SK-N-SH treated with all-trans-retinoic acid at 6 μM for 48 hours (cell line): ENCODE results near the gene GTF3C2.
A peak's percentile ranks its signal among the peaks of the same experiment; 100 is the strongest.

Experiments
- ATAC-seq: fragments of 200-7000 bp; cut with Tn5 transposase; 3 replicates; pipeline ENCODE4 v1.9.1; 2020; ENCODE audit warnings: mild to moderate bottlenecking, moderate library complexity
- ARNTL ChIP-seq: fragments of 450-650 bp; formaldehyde crosslinking; IDR thresholded peaks from 2 replicates; pipeline ENCODE4 v1.5.0; 2020; ENCODE audit warnings: low read depth, mild to moderate bottlenecking, moderate library complexity, borderline replicate concordance
- BACH2 ChIP-seq: fragments of 250-450 bp; sonication (Bioruptor Pico); IDR thresholded peaks from 2 replicates; pipeline ENCODE4 v1.9.0; 2021; ENCODE audit warnings: mild to moderate bottlenecking, borderline replicate concordance
- CSDC2 ChIP-seq: fragments of 250-450 bp; sonication (Bioruptor Pico); IDR thresholded peaks from 2 replicates; pipeline ENCODE4 v1.5.0; 2020; ENCODE audit warnings: mild to moderate bottlenecking, moderate library complexity
- GLIS3 ChIP-seq: fragments of 250-450 bp; sonication (Bioruptor Pico); IDR thresholded peaks from 2 replicates; pipeline ENCODE4 v1.5.0; 2020; ENCODE audit warnings: mild to moderate bottlenecking, moderate library complexity
- ISL1 ChIP-seq: fragments of 250-450 bp; sonication (Bioruptor Pico); IDR thresholded peaks from 2 replicates; pipeline ENCODE4 v2.1.2; 2022; ENCODE audit warnings: mild to moderate bottlenecking, moderate library complexity
- OSR1 ChIP-seq: fragments of 250-450 bp; sonication (Bioruptor Pico); IDR thresholded peaks from 2 replicates; pipeline ENCODE4 v1.8.0; 2022; ENCODE audit warnings: moderate library complexity, mild to moderate bottlenecking, inconsistent platforms
- PATZ1 ChIP-seq: fragments of 250-450 bp; sonication (Bioruptor Pico); IDR thresholded peaks from 2 replicates; pipeline ENCODE4 v1.8.0; 2020; ENCODE audit warnings: mild to moderate bottlenecking, moderate library complexity, borderline replicate concordance
- POU6F1 ChIP-seq: fragments of 250-450 bp; sonication (Bioruptor Pico); IDR thresholded peaks from 2 replicates; pipeline ENCODE4 v1.8.0; 2021; ENCODE audit warnings: low read depth, mild to moderate bottlenecking, moderate library complexity, borderline replicate concordance
- PPARA ChIP-seq: fragments of 250-450 bp; sonication (Bioruptor Pico); IDR thresholded peaks from 2 replicates; pipeline ENCODE4 v1.5.0; 2020; ENCODE audit warnings: mild to moderate bottlenecking, borderline replicate concordance
- SNAI2 ChIP-seq: fragments of 250-450 bp; sonication (Bioruptor Pico); IDR thresholded peaks from 2 replicates; pipeline ENCODE4 v1.5.0; 2020; ENCODE audit warnings: mild to moderate bottlenecking, moderate library complexity
- TCF4 ChIP-seq: fragments of 250-450 bp; sonication (Bioruptor Pico); IDR thresholded peaks from 2 replicates; pipeline ENCODE4 v1.8.0; 2021; ENCODE audit warnings: mild to moderate bottlenecking, moderate library complexity, borderline replicate concordance
- TOX ChIP-seq: fragments of 250-450 bp; sonication (Bioruptor Pico); IDR thresholded peaks from 2 replicates; pipeline ENCODE4 v1.8.0; 2021; ENCODE audit warnings: mild to moderate bottlenecking, moderate library complexity, borderline replicate concordance
- TSHZ2 ChIP-seq: fragments of 250-450 bp; sonication (Bioruptor Pico); IDR thresholded peaks from 2 replicates; pipeline ENCODE4 v1.5.0; 2020; ENCODE audit warnings: mild to moderate bottlenecking, moderate library complexity
- ZFP3 ChIP-seq: fragments of 250-450 bp; sonication (Bioruptor Pico); IDR thresholded peaks from 2 replicates; pipeline ENCODE4 v1.5.0; 2020; ENCODE audit warnings: mild to moderate bottlenecking, moderate library complexity
- ZNF565 ChIP-seq: fragments of 450-650 bp; formaldehyde crosslinking; conservative IDR thresholded peaks from 2 replicates; pipeline ENCODE4 v1.5.0; 2020; ENCODE audit warnings: low read depth, mild to moderate bottlenecking, moderate library complexity
- ZNF8 ChIP-seq: fragments of 450-650 bp; formaldehyde crosslinking; IDR thresholded peaks from 2 replicates; pipeline ENCODE4 v1.5.0; 2020; ENCODE audit warnings: mild to moderate bottlenecking, moderate library complexity
- TF ChIP-seq, protein P1 (sequence below): fragments of 250-450 bp; sonication (Bioruptor Pico); IDR thresholded peaks from 2 replicates; pipeline ENCODE4 v1.5.1; 2020; ENCODE audit warnings: low read depth, mild to moderate bottlenecking, moderate library complexity
- TF ChIP-seq, protein P2 (sequence below): fragments of 250-450 bp; sonication (Bioruptor Pico); IDR thresholded peaks from 2 replicates; pipeline ENCODE4 v1.5.1; 2021; ENCODE audit warnings: mild to moderate bottlenecking, moderate library complexity

The GTF3C2 gene

DNA sequence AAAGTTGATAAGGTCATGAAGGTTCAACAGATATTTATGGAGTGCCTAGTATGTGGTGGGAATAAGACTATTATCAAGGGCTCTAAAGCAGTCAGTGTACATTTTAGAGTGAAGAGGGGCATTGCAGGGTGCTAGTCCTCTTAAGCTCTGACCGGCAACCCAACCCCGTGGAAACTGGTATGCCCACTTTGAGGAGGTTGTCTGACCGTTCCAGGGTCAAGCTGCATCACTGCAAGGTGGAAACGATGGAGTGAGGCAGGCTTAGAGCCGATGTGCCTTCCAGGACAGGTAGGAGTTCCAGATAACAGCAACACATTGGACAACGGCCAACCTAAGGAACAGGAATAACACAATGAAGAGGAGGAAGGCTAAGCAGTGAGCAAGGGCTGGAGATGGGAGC lies 46.9 kb downstream of the GTF3C2 start:
- no peak for ATAC-seq

GRCh38 chr2:27308359-27308881 lies 48.1 kb downstream of the GTF3C2 start, which contains the start of gene UCN:
Gene UCN (minus strand): TSS chr2:27308445. CDS start chr2:27307895, 550 bp downstream.
- peak; percentile 36 for ATAC-seq
- peak; percentile 9; the same call in 1 of the 2 replicates for TF ChIP-seq CSDC2 (CRISPR knock-in tag)
- no peak for TF ChIP-seq SNAI2 (CRISPR knock-in tag)
- no peak for TF ChIP-seq GLIS3
- TF ChIP-seq, all 23 proteins: peak for 1

More for the DNA sequence above, 46.9 kb downstream of the GTF3C2 start:
- TF ChIP-seq POU6F1 (CRISPR knock-in tag) (no peak), OSR1 (no peak), CSDC2 (CRISPR knock-in tag) (no peak), TCF4 (CRISPR knock-in tag) (no peak), SNAI2 (CRISPR knock-in tag) (no peak), GLIS3 (no peak)
- TF ChIP-seq, protein P1, sequence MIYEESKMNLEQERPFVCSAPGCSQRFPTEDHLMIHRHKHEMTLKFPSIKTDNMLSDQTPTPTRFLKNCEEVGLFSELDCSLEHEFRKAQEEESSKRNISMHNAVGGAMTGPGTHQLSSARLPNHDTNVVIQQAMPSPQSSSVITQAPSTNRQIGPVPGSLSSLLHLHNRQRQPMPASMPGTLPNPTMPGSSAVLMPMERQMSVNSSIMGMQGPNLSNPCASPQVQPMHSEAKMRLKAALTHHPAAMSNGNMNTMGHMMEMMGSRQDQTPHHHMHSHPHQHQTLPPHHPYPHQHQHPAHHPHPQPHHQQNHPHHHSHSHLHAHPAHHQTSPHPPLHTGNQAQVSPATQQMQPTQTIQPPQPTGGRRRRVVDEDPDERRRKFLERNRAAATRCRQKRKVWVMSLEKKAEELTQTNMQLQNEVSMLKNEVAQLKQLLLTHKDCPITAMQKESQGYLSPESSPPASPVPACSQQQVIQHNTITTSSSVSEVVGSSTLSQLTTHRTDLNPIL (CRISPR knock-in tag) = no peak

- peak; percentile 34 for ATAC-seq
- TF ChIP-seq PPARA (no peak), ZNF565 (no peak), TSHZ2 (CRISPR knock-in tag) (no peak), ZNF8 (CRISPR knock-in tag) (no peak), GLIS3 (no peak), TCF4 (CRISPR knock-in tag) (no peak), ARNTL (CRISPR knock-in tag) (no peak), SNAI2 (CRISPR knock-in tag) (no peak), BACH2 (no peak), CSDC2 (CRISPR knock-in tag) (no peak), TOX (CRISPR knock-in tag) (no peak), PATZ1 (no peak), ZFP3 (CRISPR knock-in tag) (no peak), POU6F1 (CRISPR knock-in tag) (no peak), ISL1 (CRISPR knock-in tag) (no peak)
- TF ChIP-seq, protein P2, sequence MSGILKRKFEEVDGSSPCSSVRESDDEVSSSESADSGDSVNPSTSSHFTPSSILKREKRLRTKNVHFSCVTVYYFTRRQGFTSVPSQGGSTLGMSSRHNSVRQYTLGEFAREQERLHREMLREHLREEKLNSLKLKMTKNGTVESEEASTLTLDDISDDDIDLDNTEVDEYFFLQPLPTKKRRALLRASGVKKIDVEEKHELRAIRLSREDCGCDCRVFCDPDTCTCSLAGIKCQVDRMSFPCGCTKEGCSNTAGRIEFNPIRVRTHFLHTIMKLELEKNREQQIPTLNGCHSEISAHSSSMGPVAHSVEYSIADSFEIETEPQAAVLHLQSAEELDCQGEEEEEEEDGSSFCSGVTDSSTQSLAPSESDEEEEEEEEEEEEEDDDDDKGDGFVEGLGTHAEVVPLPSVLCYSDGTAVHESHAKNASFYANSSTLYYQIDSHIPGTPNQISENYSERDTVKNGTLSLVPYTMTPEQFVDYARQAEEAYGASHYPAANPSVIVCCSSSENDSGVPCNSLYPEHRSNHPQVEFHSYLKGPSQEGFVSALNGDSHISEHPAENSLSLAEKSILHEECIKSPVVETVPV = no peak
- TF ChIP-seq, protein P1 (CRISPR knock-in tag) = no peak
- TF ChIP-seq, all 23 proteins: peak for 0
Observed at GRCh38 chr2:27307545-27308358, 48.8 kb downstream of the GTF3C2 start.
